Stimulated activated CD4-positive, alpha-beta T cell treated with anti-CD3 and anti-CD28 coated beads, TNF-alpha, amount 100 ng/mL, for 4 hours (primary cell): ENCODE data around the gene OTOGL.
"Not testable (repeated sequence)": the region's sequence is repeated elsewhere in the genome, so short reads cannot be mapped to it uniquely, and the experiment has no call there.

Experiments used
- DNase-seq, 3 experiments: peaks; one replicate each; pipeline ENCODE4 v3.0.0-alpha.2; 2020; ENCODE audit warnings: low read depth in 3 of 3

Gene OTOGL

GRCh38 chr12:80273144-80273543, 173.8 kb downstream of the OTOGL start:
- DNase-seq = no peak

- no peak for DNase-seq
These were observed 178.4 kb downstream of the OTOGL start for GRCh38 chr12:80277732-80278131.

GRCh38 chr12:80282226-80282625, 182.9 kb downstream of the OTOGL start:
- DNase-seq = no peak

- DNase-seq = no peak
These were observed 183.4 kb downstream of the OTOGL start for GRCh38 chr12:80282761-80283160.

- no peak for DNase-seq
These were observed 191.9 kb downstream of the OTOGL start for GRCh38 chr12:80291108-80291754.

GRCh38 chr12:80293347-80293746, 194.0 kb downstream of the OTOGL start:
- DNase-seq = no peak

GRCh38 chr12:80293759-80294158, 194.4 kb downstream of the OTOGL start:
- no peak for DNase-seq

GRCh38 chr12:80299219-80299618, 199.9 kb downstream of the OTOGL start:
- no peak for DNase-seq

GRCh38 chr12:80299976-80300375, 200.6 kb downstream of the OTOGL start:
- no peak for DNase-seq

- not testable (repeated sequence) for DNase-seq
These were observed 208.1 kb downstream of the OTOGL start for GRCh38 chr12:80307436-80307835.

- no peak for DNase-seq
These were observed 213.9 kb downstream of the OTOGL start for GRCh38 chr12:80313209-80313608.

GRCh38 chr12:80314741-80315140, 215.4 kb downstream of the OTOGL start:
- DNase-seq = no peak

GRCh38 chr12:80316222-80316621, 216.9 kb downstream of the OTOGL start:
- DNase-seq = no peak

- DNase-seq = no peak
These were observed 218.0 kb downstream of the OTOGL start for GRCh38 chr12:80317307-80317706.

- DNase-seq = no peak
These were observed 218.6 kb downstream of the OTOGL start for GRCh38 chr12:80317899-80318298.

GRCh38 chr12:80320121-80320678, 220.9 kb downstream of the OTOGL start:
- no peak for DNase-seq

GRCh38 chr12:80321653-80322052, 222.3 kb downstream of the OTOGL start:
- no peak for DNase-seq

GRCh38 chr12:80325167-80325959, 226.0 kb downstream of the OTOGL start:
- DNase-seq = no peak

GRCh38 chr12:80332827-80333226, 233.5 kb downstream of the OTOGL start:
- no peak for DNase-seq

GRCh38 chr12:80352474-80352873, 253.1 kb downstream of the OTOGL start:
- DNase-seq = no peak

- no peak for DNase-seq
These were observed 253.9 kb downstream of the OTOGL start for GRCh38 chr12:80353254-80353653.

GRCh38 chr12:80356097-80356496, 256.8 kb downstream of the OTOGL start:
- no peak for DNase-seq

GRCh38 chr12:80359703-80360102, 260.4 kb downstream of the OTOGL start:
- DNase-seq = no peak
